Large intestine (tissue), 3 donors: ENCODE measurements around the gene N4BP3. TPM values are rescaled to one million over a fixed set of nuclear protein-coding genes. Genes with fewer than 3 reads are reported as not detected.
"Not testable (repeated sequence)": the region's sequence is repeated elsewhere in the genome, so short reads cannot be mapped to it uniquely, and the experiment has no call there.

ENCODE experiments used
- DNase-seq, 2 donors: peaks; one replicate each; pipeline versions ENCODE4 v3.0.0 to v3.0.0-alpha.2; 2013
- H3K27ac ChIP-seq: one replicate; pipeline ENCODE4 v1.5.1; 2013; ENCODE audit warnings: low read length
- H3K27me3 ChIP-seq: 2 replicates; pipeline ENCODE4 v1.6.1; 2013; ENCODE audit warnings: low read length; ENCODE audit not compliant: control insufficient read depth, insufficient read depth
- H3K36me3 ChIP-seq: 2 replicates; pipeline ENCODE4 v1.6.1; 2013; ENCODE audit warnings: low read length; ENCODE audit not compliant: control insufficient read depth, insufficient read depth
- H3K4me1 ChIP-seq: one replicate; pipeline ENCODE4 v1.6.1; 2013; ENCODE audit warnings: low read length; ENCODE audit not compliant: control insufficient read depth, insufficient read depth
- H3K4me3 ChIP-seq: one replicate; pipeline ENCODE4 v1.5.1; 2013; ENCODE audit warnings: low read length
- H3K9me3 ChIP-seq: one replicate; pipeline ENCODE4 v1.6.1; 2013; ENCODE audit warnings: mild to moderate bottlenecking, low read depth, low read length, moderate library complexity; ENCODE audit not compliant: control insufficient read depth
- WGBS: methylation state at CpG from one replicate; pipeline ENCODE4 v1.1.5; 2013; ENCODE audit warnings: low lambda C conversion rate; ENCODE audit not compliant: insufficient coverage; 5-methylcytosine and 5-hydroxymethylcytosine counted together
- polyA plus RNA-seq: library from polyadenylated mRNA; unstranded; fragments of 120-200 nt; gene quantifications from one replicate; pipeline ENCODE4 v1.2.1, GENCODE V29; 2013

Gene N4BP3
- polyA plus RNA-seq, 1 donor = 2.0 TPM

DNA sequence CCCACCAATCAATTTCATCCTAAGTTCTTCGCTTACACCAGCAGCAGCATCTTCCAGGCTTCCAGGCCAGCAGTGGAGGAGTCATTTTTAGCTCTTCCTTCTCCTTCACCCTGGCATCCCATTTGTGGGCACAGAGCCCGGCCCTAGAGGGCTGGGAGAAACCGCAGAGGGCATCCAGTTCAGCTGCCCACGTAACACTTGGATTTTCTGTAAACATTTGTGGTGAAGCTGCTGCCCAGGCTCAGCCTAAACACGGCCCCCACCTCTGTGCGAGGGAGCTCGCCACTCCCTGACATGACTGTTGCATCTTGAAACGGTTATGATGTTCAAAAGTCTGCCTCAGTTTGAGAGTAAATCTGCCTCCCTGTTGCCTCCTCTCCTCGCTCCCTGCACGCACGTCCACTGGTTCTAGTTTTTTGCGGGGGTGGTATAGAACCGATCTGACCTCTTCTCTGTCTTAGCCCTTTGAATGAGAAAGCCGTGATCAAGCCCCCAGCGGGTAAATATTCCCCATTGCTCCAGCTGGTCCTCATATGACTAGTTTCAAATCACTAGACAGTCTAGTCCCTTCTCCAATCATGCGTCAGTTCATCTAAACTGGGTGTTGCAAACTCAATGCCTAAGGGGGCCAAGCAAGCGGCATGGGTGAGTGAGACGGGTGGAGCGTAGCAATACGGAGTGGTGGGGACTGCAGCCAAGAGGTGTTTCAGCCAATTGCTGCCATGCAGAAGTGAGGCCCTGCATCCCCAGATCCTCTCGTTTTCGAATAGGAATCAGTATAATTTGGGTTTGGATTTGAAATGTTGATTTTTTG, 34.9 kb upstream of the N4BP3 start:
- no peak for DNase-seq
- Histone ChIP-seq H3K36me3 (no peaks in the 10 kb centered on the region), H3K4me1 (no peaks in the 10 kb centered on the region), H3K27ac (no peak overlapping the region), H3K9me3 (no peaks in the 10 kb centered on the region), H3K27me3 (peaks cover 19% of the 10 kb centered on the region), H3K4me3 (no peak overlapping the region)
- 90% methylated on average over 2 of the region's 22 CpGs for WGBS

GRCh38 chr5:178080056-178080455, 33.3 kb upstream of the N4BP3 start:
- Histone ChIP-seq H3K27me3 (peaks cover 16% of the 10 kb centered on the region), H3K27ac (no peak overlapping the region), H3K9me3 (no peaks in the 10 kb centered on the region), H3K4me3 (no peak overlapping the region), H3K36me3 (no peaks in the 10 kb centered on the region), H3K4me1 (no peaks in the 10 kb centered on the region)
- 0% methylated on average over 1 of the region's 8 CpGs for WGBS
- DNase-seq = no peak

- 80% methylated on average over 1 of the region's 9 CpGs for WGBS
- H3K27ac ChIP-seq = no peak overlapping the region
- no peaks in the 10 kb centered on the region for H3K9me3 ChIP-seq
- no peaks in the 10 kb centered on the region for H3K36me3 ChIP-seq
- no peak for DNase-seq
- H3K4me1 ChIP-seq = no peaks in the 10 kb centered on the region
- H3K27me3 ChIP-seq = peaks cover 12% of the 10 kb centered on the region
- H3K4me3 ChIP-seq = no peak overlapping the region
Observed at GRCh38 chr5:178080618-178081410, 32.5 kb upstream of the N4BP3 start.

- WGBS = no CpG with 5 or more reads among the region's 12 CpGs
- DNase-seq = no peak
- no peak overlapping the region for H3K27ac ChIP-seq
- H3K36me3 ChIP-seq = no peaks in the 10 kb centered on the region
- H3K9me3 ChIP-seq = no peaks in the 10 kb centered on the region
- no peaks in the 10 kb centered on the region for H3K4me1 ChIP-seq
- H3K27me3 ChIP-seq = peaks cover 20% of the 10 kb centered on the region
- no peak overlapping the region for H3K4me3 ChIP-seq
Observed at GRCh38 chr5:178081571-178082243, 31.6 kb upstream of the N4BP3 start.

DNA sequence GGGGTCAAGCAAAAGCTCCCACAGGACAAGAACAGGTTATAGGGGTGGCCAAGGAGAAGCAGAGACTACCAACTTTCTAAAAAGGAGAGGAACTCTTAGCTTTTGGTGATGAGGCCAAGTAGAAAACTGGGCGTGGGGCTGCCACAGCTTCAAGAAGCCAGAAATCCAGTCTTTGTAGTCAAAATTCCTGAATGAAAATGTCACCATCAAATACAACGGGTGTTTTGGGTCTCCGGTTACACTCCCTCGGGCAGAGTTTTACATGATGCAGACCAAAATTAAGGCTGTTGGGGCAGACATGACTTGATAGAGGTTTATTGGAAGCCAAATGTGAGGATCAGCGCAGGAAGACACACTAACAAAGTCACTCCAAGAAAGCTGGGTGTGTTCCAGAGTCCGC, 29.4 kb upstream of the N4BP3 start:
- no peaks in the 10 kb centered on the region for H3K9me3 ChIP-seq
- H3K36me3 ChIP-seq = no peaks in the 10 kb centered on the region
- H3K27me3 ChIP-seq = peaks cover 20% of the 10 kb centered on the region
- WGBS = no CpG with 5 or more reads among the region's 6 CpGs
- H3K4me3 ChIP-seq = no peak overlapping the region
- DNase-seq = no peak
- no peaks in the 10 kb centered on the region for H3K4me1 ChIP-seq
- H3K27ac ChIP-seq = no peak overlapping the region

DNA sequence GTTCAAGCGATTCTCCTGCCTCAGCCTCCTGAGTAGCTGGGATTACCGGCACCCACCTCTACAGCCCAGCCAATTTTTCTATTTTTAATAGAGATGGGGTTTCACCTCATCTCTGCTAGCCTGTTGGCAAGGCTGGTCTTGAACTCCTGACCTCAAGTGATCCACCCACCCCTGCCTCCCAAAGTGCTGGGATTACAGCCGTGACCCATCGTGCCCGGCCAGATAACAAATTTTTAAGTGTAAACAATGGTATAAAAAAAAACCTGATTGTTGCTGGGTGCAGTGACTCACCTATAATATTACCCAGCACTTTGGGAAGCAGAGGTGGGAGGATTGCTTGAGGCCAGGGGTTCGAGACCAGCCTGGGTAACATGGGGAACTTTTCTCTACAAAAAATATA, 28.0 kb upstream of the N4BP3 start:
- WGBS = no CpG with 5 or more reads among the region's 6 CpGs
- DNase-seq = no peak
- Histone ChIP-seq H3K9me3 (no peaks in the 10 kb centered on the region), H3K4me1 (no peaks in the 10 kb centered on the region), H3K4me3 (no peak overlapping the region), H3K36me3 (no peaks in the 10 kb centered on the region), H3K27ac (no peak overlapping the region), H3K27me3 (peaks cover 17% of the 10 kb centered on the region)

GRCh38 chr5:178086266-178086665, 27.1 kb upstream of the N4BP3 start:
- Histone ChIP-seq H3K27ac (no peak overlapping the region), H3K27me3 (peaks cover 10% of the 10 kb centered on the region), H3K4me3 (no peak overlapping the region), H3K36me3 (no peaks in the 10 kb centered on the region), H3K4me1 (no peaks in the 10 kb centered on the region), H3K9me3 (no peaks in the 10 kb centered on the region)
- no peak for DNase-seq
- WGBS = no CpG with 5 or more reads among the region's 25 CpGs

GRCh38 chr5:178087199-178087598, 26.1 kb upstream of the N4BP3 start:
- no CpG with 5 or more reads among the region's 5 CpGs for WGBS
- H3K27ac ChIP-seq = not testable (repeated sequence)

GRCh38 chr5:178090856-178091255, 22.5 kb upstream of the N4BP3 start:
- no peaks in the 10 kb centered on the region for H3K36me3 ChIP-seq
- H3K4me1 ChIP-seq = no peaks in the 10 kb centered on the region
- no peak overlapping the region for H3K27ac ChIP-seq
- no CpG with 5 or more reads among the region's 6 CpGs for WGBS
- peaks cover 8% of the 10 kb centered on the region for H3K27me3 ChIP-seq
- H3K9me3 ChIP-seq = no peaks in the 10 kb centered on the region
- DNase-seq = no peak
- no peak overlapping the region for H3K4me3 ChIP-seq

More at GRCh38 chr5:178087199-178087598, 26.1 kb upstream of the N4BP3 start:
- H3K36me3 ChIP-seq, H3K4me3 ChIP-seq, DNase-seq, H3K4me1 ChIP-seq, H3K9me3 ChIP-seq, H3K27me3 ChIP-seq: not testable (repeated sequence)

DNA sequence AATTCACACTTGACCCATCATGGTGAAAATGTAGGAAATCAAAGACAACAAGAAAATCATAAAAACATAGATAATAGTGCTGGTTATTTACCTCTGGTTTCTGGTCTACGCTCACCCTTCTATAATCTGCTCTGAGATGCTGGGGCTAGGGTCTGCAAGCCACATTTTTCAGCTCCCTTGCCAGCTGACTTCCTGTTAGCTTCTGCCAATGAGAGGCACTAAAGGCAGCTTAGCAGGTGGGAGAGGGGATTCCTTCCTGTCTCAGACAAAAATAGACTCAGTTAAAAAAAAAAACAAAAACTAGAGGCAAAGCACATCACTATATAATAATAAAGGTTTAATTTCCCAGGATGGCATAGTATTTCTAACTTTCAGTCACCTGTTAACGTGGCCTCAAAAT, 20.2 kb upstream of the N4BP3 start:
- no peak for DNase-seq
- Histone ChIP-seq H3K9me3 (no peaks in the 10 kb centered on the region), H3K27ac (no peak overlapping the region), H3K4me3 (no peak overlapping the region), H3K27me3 (no peaks in the 10 kb centered on the region), H3K4me1 (no peaks in the 10 kb centered on the region), H3K36me3 (no peaks in the 10 kb centered on the region)
- no CpG with 5 or more reads among the region's 2 CpGs for WGBS
